Fibroblast of lung (primary cell): ENCODE data around the gene KIAA0319L. TPM values are rescaled to one million over a fixed set of nuclear protein-coding genes. Genes with fewer than 3 reads are reported as not detected.

Experiments used
- DNase-seq, 2 donors: peaks; one replicate each; pipeline versions ENCODE4 v3.0.0 to v3.0.0-alpha.2; 2010; ENCODE audit warnings: low read depth in 2 of 2
- H2AFZ ChIP-seq: 2 replicates; pipeline ENCODE4 v1.5.1; 2012; ENCODE audit warnings: low read length, control low read depth, inconsistent platforms
- H3K27ac ChIP-seq: 2 replicates; pipeline ENCODE4 v1.5.1; 2011; ENCODE audit warnings: low read length, control low read depth; ENCODE audit not compliant: insufficient read depth
- H3K27me3 ChIP-seq: 2 replicates; pipeline ENCODE4 v1.5.1; 2011; ENCODE audit warnings: mild to moderate bottlenecking, low read length; ENCODE audit not compliant: control insufficient read depth, insufficient read depth
- H3K36me3 ChIP-seq: 2 replicates; pipeline ENCODE4 v1.5.1; 2011; ENCODE audit warnings: low read length; ENCODE audit not compliant: control insufficient read depth, insufficient read depth
- H3K4me1 ChIP-seq: 2 replicates; pipeline ENCODE4 v1.5.1; 2011; ENCODE audit warnings: low read length; ENCODE audit not compliant: control insufficient read depth, insufficient read depth; ENCODE audit errors: extremely low read depth
- H3K4me2 ChIP-seq: 2 replicates; pipeline ENCODE4 v1.5.1; 2011; ENCODE audit warnings: low read length, control low read depth; ENCODE audit not compliant: insufficient read depth; ENCODE audit errors: extremely low read depth
- H3K4me3 ChIP-seq, 4 experiments: fragments of 200-600 bp in 1 of 4; sonication (generic) in 1 of 4; replicated peaks in 1 of 4; 2 replicates each; pipeline ENCODE4 v1.5.1; 2011 to 2016; ENCODE audit warnings: low read length in 4 of 4, low read depth in 3 of 4, mild to moderate bottlenecking in 3 of 4, control low read depth in 2 of 4, inconsistent platforms in 1 of 4, mixed read lengths in 1 of 4; ENCODE audit not compliant: insufficient read depth in 1 of 4; ENCODE audit errors: control extremely low read depth in 1 of 4
- H3K79me2 ChIP-seq: 2 replicates; pipeline ENCODE4 v1.5.1; 2012; ENCODE audit warnings: mild to moderate bottlenecking, low read length, inconsistent platforms; ENCODE audit not compliant: control insufficient read depth, insufficient read depth
- H3K9ac ChIP-seq: 2 replicates; pipeline ENCODE4 v1.5.1; 2011; ENCODE audit warnings: mild to moderate bottlenecking, low read length, control low read depth; ENCODE audit not compliant: insufficient read depth
- H3K9me3 ChIP-seq: 2 replicates; pipeline ENCODE4 v1.5.1; 2012; ENCODE audit warnings: low read depth, low read length; ENCODE audit not compliant: control insufficient read depth, insufficient read depth
- H4K20me1 ChIP-seq: 2 replicates; pipeline ENCODE4 v1.5.1; 2011; ENCODE audit warnings: low read length; ENCODE audit not compliant: control insufficient read depth, insufficient read depth; ENCODE audit errors: extremely low read depth
- EZH2 ChIP-seq: IDR thresholded peaks from 2 replicates; pipeline ENCODE4 v1.5.1; 2012; ENCODE audit warnings: low read length, control low read depth, mild to moderate bottlenecking; ENCODE audit errors: missing control alignments
- polyA plus RNA-seq, 2 donors: library from polyadenylated mRNA; depleted of rRNA in 1 of 2; stranded (reverse) in 1 of 2; unstranded in 1 of 2; fragments of >200 nt; gene quantifications; 2 replicates each; pipeline ENCODE4 v1.2.1, GENCODE V29; 2011 to 2012; ENCODE audit warnings: missing spikeins in 1 of 2
- total RNA-seq: library from RNA; depleted of rRNA; stranded (reverse); fragments of >200 nt; gene quantifications from 2 replicates; pipeline ENCODE4 v1.2.1, GENCODE V29; 2014
- TF ChIP-seq, protein P1 (sequence below), 2 donors: IDR thresholded peaks in 1 of 2; conservative IDR thresholded peaks in 1 of 2; 1 replicate in 1 of 2; 2 replicates in 1 of 2; pipeline ENCODE4 v1.5.1; 2011 to 2012; ENCODE audit warnings: low read length in 2 of 2, control low read depth in 1 of 2, inconsistent platforms in 1 of 2, low read depth in 1 of 2, mild to moderate bottlenecking in 1 of 2

KIAA0319L gene
- total and polyA plus RNA-seq, 2 donors (not counting 1 experiment from before 2014, with no cell fraction given): 65.4 to 66.1 TPM

DNA sequence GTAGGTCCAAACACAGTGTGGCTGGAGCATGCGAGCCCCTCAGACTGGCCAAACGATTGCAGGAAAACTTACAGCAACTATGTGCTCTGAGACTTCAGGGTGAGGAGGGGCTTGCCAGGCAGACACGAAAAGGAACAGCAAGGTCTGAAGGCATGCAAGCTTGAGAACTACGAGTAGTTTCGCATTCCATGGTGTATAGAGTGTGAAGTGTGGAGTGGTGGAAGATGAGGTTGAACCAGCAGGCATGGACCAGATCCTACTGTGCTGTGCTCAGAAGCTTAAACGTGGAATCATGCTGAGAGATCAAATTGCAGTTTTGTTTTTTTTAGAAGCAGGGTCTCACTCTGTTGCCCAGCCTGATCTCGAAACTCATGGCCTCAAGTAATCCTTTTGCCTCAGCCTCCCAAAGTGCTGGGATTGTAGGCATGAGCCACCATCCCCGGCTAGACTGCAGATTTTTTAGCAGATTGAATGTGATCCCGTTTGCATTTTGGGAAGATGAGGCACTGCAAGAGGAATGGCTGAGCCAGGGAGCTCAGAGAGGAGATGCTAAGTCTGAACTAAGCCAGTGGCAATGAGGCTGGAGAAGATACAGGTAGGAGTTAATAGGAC, 10.8 kb upstream of the KIAA0319L start:
- Histone ChIP-seq H3K9me3 (no peaks in the 10 kb centered on the region), H4K20me1 (no peaks in the 10 kb centered on the region), H3K9ac (no peak overlapping the region), H3K4me3 (no peak overlapping the region), H3K27me3 (peaks cover 6% of the 10 kb centered on the region), H3K36me3 (peaks cover 17% of the 10 kb centered on the region), H3K4me1 (no peaks in the 10 kb centered on the region), H3K27ac (no peak overlapping the region), H3K79me2 (no peaks in the 10 kb centered on the region), H2AFZ (no peak overlapping the region), H3K4me2 (no peak overlapping the region)
- TF ChIP-seq, protein P1, sequence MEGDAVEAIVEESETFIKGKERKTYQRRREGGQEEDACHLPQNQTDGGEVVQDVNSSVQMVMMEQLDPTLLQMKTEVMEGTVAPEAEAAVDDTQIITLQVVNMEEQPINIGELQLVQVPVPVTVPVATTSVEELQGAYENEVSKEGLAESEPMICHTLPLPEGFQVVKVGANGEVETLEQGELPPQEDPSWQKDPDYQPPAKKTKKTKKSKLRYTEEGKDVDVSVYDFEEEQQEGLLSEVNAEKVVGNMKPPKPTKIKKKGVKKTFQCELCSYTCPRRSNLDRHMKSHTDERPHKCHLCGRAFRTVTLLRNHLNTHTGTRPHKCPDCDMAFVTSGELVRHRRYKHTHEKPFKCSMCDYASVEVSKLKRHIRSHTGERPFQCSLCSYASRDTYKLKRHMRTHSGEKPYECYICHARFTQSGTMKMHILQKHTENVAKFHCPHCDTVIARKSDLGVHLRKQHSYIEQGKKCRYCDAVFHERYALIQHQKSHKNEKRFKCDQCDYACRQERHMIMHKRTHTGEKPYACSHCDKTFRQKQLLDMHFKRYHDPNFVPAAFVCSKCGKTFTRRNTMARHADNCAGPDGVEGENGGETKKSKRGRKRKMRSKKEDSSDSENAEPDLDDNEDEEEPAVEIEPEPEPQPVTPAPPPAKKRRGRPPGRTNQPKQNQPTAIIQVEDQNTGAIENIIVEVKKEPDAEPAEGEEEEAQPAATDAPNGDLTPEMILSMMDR (conservative IDR thresholded peaks at IDR 0.05 in 1 of 2, IDR thresholded peaks at IDR 0.05 in 1 of 2; ENCODE audit: low read depth in 1 of 2, low read length in 2 of 2): no peak
- TF ChIP-seq EZH2: no peak
- no peak for DNase-seq

DNA sequence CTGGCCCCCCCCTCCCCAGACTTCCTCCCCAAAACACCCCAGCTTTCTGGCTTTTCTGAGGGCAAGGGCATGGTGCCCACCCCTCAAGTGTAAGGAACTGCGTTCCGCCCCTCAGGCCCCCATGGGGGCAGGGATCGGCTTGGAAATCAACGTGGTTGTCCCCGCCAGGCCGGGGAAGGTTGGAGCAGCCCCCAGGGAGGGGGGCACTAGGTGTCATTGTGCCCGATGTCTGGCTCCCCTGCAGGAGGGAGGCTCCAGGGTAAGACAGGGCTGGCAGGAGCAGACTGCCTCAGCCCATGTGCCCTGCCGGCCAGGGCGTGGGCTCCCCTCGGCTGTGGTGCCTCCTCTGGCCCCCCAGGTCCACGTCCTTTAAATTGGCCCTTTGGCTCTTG, 8.5 kb upstream of the KIAA0319L start:
- H3K27ac ChIP-seq: no peak overlapping the region
- no peaks in the 10 kb centered on the region for H3K27me3 ChIP-seq
- H3K36me3 ChIP-seq: peaks cover 27% of the 10 kb centered on the region
- H4K20me1 ChIP-seq: no peaks in the 10 kb centered on the region
- no peaks in the 10 kb centered on the region for H3K9me3 ChIP-seq
- H3K4me2 ChIP-seq: no peak overlapping the region
- H3K79me2 ChIP-seq: no peaks in the 10 kb centered on the region
- H3K4me1 ChIP-seq: no peaks in the 10 kb centered on the region
- no peak for TF ChIP-seq EZH2
- TF ChIP-seq, protein P1 (conservative IDR thresholded peaks at IDR 0.05 in 1 of 2, IDR thresholded peaks at IDR 0.05 in 1 of 2; ENCODE audit: low read depth in 1 of 2, low read length in 2 of 2): no peak
- H2AFZ ChIP-seq: no peak overlapping the region
- DNase-seq: no peak
- H3K4me3 ChIP-seq: no peak overlapping the region
- no peak overlapping the region for H3K9ac ChIP-seq

DNA sequence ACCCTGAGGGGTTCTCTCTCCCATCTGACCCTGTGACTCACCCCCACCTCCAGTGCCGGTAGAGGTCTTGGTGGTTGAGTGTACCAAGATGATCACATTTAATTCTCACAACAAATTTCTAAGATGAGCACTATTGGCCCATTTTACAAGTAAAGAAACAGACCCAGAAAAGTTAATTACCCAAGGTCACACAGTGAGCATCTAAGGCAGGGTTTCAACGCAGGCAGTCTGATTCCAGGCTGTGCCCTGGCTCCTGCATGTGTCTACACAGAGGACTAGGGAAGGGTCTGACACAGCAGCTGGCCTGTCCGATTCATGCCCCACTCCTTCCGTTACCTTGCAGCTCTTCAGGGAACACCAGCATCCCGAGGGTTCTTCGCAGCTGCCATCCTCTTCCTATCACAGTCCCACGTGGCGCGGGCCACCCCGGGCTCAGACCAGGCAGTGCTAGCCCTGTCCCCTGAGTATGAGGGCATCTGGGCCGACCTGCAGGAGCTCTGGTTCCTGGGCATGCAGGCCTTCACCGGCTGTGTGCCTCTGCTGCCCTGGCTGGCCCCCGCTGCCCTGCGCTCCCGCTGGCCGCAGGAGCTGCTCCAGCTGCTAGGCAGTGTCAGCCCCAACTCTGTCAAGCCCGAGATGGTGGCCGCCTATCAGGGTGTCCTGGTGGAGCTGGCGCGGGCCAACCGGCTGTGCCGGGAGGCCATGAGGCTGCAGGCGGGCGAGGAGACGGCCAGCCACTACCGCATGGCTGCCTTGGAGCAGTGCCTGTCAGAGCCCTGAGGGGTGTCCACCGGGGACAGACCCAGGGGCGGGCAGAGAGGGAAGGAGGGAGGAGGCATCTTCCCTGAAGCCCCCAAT, 7.9 kb upstream of the KIAA0319L start:
- TF ChIP-seq EZH2: no peak
- TF ChIP-seq, protein P1 (conservative IDR thresholded peaks at IDR 0.05 in 1 of 2, IDR thresholded peaks at IDR 0.05 in 1 of 2; ENCODE audit: low read depth in 1 of 2, low read length in 2 of 2): no peak
- H3K4me1 ChIP-seq: no peaks in the 10 kb centered on the region
- H4K20me1 ChIP-seq: no peaks in the 10 kb centered on the region
- no peaks in the 10 kb centered on the region for H3K9me3 ChIP-seq
- H3K9ac ChIP-seq: no peak overlapping the region
- H3K79me2 ChIP-seq: no peaks in the 10 kb centered on the region
- no peak for DNase-seq
- no peak overlapping the region for H3K4me3 ChIP-seq
- no peak overlapping the region for H3K4me2 ChIP-seq
- no peak overlapping the region for H3K27ac ChIP-seq
- peaks cover 28% of the 10 kb centered on the region for H3K36me3 ChIP-seq
- H2AFZ ChIP-seq: no peak overlapping the region
- no peaks in the 10 kb centered on the region for H3K27me3 ChIP-seq
